Peyer's patch (tissue), 4 donors: ENCODE data around the gene NFS1. TPM values are rescaled to one million over a fixed set of nuclear protein-coding genes. Genes with fewer than 3 reads are reported as not detected.

ENCODE experiments used
- DNase-seq, 3 donors: peaks; one replicate each; pipeline ENCODE4 v3.0.0-alpha.2; 2017 to 2019
- H3K27ac ChIP-seq, 4 donors: fragments of 200-600 bp; sonication (generic); one replicate each; pipeline ENCODE4 v1.5.1; 2016 to 2019
- H3K27me3 ChIP-seq, 2 donors: fragments of 200-600 bp; sonication (generic); one replicate each; pipeline ENCODE4 v1.5.1; 2019
- H3K36me3 ChIP-seq, 3 donors: fragments of 200-600 bp; sonication (generic); one replicate each; pipeline ENCODE4 v1.5.1; 2016 to 2019
- H3K4me1 ChIP-seq, 4 donors: fragments of 200-600 bp; sonication (generic); one replicate each; pipeline ENCODE4 v1.5.1; 2016 to 2019
- H3K4me3 ChIP-seq, 4 donors: fragments of 200-600 bp; sonication (generic); 1 replicate in 3 of 4; 2 replicates in 1 of 4; pipeline ENCODE4 v1.5.1; 2016 to 2019; ENCODE audit warnings: mild to moderate bottlenecking in 1 of 4
- H3K9me3 ChIP-seq, 4 donors: fragments of 200-600 bp; sonication (generic); one replicate each; pipeline ENCODE4 v1.5.1; 2016 to 2019; ENCODE audit warnings: mild to moderate bottlenecking in 1 of 4
- POLR2A ChIP-seq, 2 donors: fragments of 450-650 bp; IDR thresholded peaks; one replicate each; pipeline ENCODE4 v1.5.1; 2017; ENCODE audit warnings: antibody characterized with exemption in 2 of 2, mild to moderate bottlenecking in 2 of 2, moderate library complexity in 2 of 2
- total RNA-seq, 4 donors: library from RNA; depleted of rRNA; stranded (reverse); fragments of >200 nt; gene quantifications; one replicate each; pipeline ENCODE4 v1.1.0, GENCODE V29; 2016
- TF ChIP-seq, protein P1 (sequence below), 6 experiments: fragments of 450-650 bp in 4 of 6; fragments of 200-600 bp in 2 of 6; sonication (generic) in 1 of 6; IDR thresholded peaks; one replicate each; pipeline ENCODE4 v1.5.1; 2017 to 2019; ENCODE audit warnings: antibody characterized with exemption in 6 of 6, mild to moderate bottlenecking in 3 of 6, moderate library complexity in 1 of 6

NFS1 gene
- total RNA-seq, 4 donors from 2014 or later = 29.2 to 62.2 (median 41.4) TPM

- Histone ChIP-seq H3K36me3 (peaks cover 0 to 67% (median 0%) of the 10 kb centered on the region in 3 donors), H3K27me3 (no peaks in the 10 kb centered on the region), H3K9me3 (no peaks in the 10 kb centered on the region), H3K4me1 (no peaks in the 10 kb centered on the region), H3K4me3 (no peak overlapping the region), H3K27ac (no peak overlapping the region)
- TF ChIP-seq, protein P1, sequence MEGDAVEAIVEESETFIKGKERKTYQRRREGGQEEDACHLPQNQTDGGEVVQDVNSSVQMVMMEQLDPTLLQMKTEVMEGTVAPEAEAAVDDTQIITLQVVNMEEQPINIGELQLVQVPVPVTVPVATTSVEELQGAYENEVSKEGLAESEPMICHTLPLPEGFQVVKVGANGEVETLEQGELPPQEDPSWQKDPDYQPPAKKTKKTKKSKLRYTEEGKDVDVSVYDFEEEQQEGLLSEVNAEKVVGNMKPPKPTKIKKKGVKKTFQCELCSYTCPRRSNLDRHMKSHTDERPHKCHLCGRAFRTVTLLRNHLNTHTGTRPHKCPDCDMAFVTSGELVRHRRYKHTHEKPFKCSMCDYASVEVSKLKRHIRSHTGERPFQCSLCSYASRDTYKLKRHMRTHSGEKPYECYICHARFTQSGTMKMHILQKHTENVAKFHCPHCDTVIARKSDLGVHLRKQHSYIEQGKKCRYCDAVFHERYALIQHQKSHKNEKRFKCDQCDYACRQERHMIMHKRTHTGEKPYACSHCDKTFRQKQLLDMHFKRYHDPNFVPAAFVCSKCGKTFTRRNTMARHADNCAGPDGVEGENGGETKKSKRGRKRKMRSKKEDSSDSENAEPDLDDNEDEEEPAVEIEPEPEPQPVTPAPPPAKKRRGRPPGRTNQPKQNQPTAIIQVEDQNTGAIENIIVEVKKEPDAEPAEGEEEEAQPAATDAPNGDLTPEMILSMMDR (IDR thresholded peaks at IDR 0.05) = no peak
- TF ChIP-seq POLR2A (IDR thresholded peaks at IDR 0.05) = no peak
- peak in 1 of 3 donors; percentile 21 for DNase-seq
Measured at GRCh38 chr20:35673884-35674283, 25.3 kb downstream of the NFS1 start.

- DNase-seq = peak in 1 of 3 donors; percentile 17
- H3K27ac ChIP-seq = no peak overlapping the region
- TF ChIP-seq POLR2A (IDR thresholded peaks at IDR 0.05) = no peak
- TF ChIP-seq, protein P1 (IDR thresholded peaks at IDR 0.05) = no peak
- H3K27me3 ChIP-seq = no peaks in the 10 kb centered on the region
- H3K9me3 ChIP-seq = no peaks in the 10 kb centered on the region
- no peaks in the 10 kb centered on the region for H3K4me1 ChIP-seq
- H3K4me3 ChIP-seq = no peak overlapping the region
- H3K36me3 ChIP-seq = peaks cover 0 to 62% (median 0%) of the 10 kb centered on the region in 3 donors
Measured at GRCh38 chr20:35669681-35670080, 29.5 kb downstream of the NFS1 start.

GRCh38 chr20:35669221-35669620 is 29.9 kb downstream of the NFS1 start:
- H3K27me3 ChIP-seq = no peaks in the 10 kb centered on the region
- no peaks in the 10 kb centered on the region for H3K9me3 ChIP-seq
- no peak overlapping the region for H3K27ac ChIP-seq
- TF ChIP-seq POLR2A (IDR thresholded peaks at IDR 0.05) = no peak
- TF ChIP-seq, protein P1 (IDR thresholded peaks at IDR 0.05) = no peak
- no peak for DNase-seq
- peaks cover 0 to 57% (median 0%) of the 10 kb centered on the region in 3 donors for H3K36me3 ChIP-seq
- H3K4me1 ChIP-seq = no peaks in the 10 kb centered on the region
- H3K4me3 ChIP-seq = no peak overlapping the region

DNA sequence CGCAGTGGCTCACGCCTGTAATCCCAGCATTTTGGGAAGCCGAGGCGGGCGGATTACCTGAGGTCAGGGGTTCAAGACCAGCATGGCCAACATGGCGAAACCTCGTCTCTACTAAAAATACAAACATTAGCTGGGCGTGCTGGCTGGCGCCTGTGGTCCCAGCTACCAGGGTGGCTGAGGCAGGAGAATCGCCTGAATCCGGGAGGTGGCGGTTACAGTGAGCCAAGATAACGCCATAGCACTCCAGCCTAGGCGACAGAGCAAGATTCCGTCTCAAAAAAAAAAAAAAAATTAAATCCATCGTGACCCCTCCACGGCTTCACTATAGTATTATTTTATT is 33.2 kb downstream of the NFS1 start:
- no peaks in the 10 kb centered on the region for H3K9me3 ChIP-seq
- H3K27ac ChIP-seq = no peak overlapping the region
- TF ChIP-seq POLR2A (IDR thresholded peaks at IDR 0.05) = no peak
- TF ChIP-seq, protein P1 (IDR thresholded peaks at IDR 0.05) = no peak
- no peak for DNase-seq
- no peak overlapping the region for H3K4me3 ChIP-seq
- peaks cover 0 to 26% (median 0%) of the 10 kb centered on the region in 3 donors for H3K36me3 ChIP-seq
- H3K27me3 ChIP-seq = no peaks in the 10 kb centered on the region
- H3K4me1 ChIP-seq = peaks cover 0 to 24% (median 9%) of the 10 kb centered on the region in 4 donors

GRCh38 chr20:35664466-35665206 is 34.5 kb downstream of the NFS1 start, which contains the start of the genes CPNE1 and RBM12:
Gene CPNE1, minus strand, starts transcription at chr20:35664900. Its CDS starts 31,977 bp downstream, at chr20:35632923.
Gene RBM12, minus strand, starts transcription at chr20:35664900. Its CDS starts 9,578 bp downstream, at chr20:35655322.
- H3K4me1 ChIP-seq = peaks cover 0 to 35% (median 9%) of the 10 kb centered on the region in 4 donors
- peak; percentile 86 to 96 (median 96) for DNase-seq
- no peaks in the 10 kb centered on the region for H3K9me3 ChIP-seq
- peaks cover 0 to 13% (median 0%) of the 10 kb centered on the region in 3 donors for H3K36me3 ChIP-seq
- H3K4me3 ChIP-seq = peak within 1 kb of the TSS; percentile 47 to 77 (median 71)
- TF ChIP-seq, protein P1 (IDR thresholded peaks at IDR 0.05) = peak in 1 of 6 experiments; percentile 10
- TF ChIP-seq POLR2A (IDR thresholded peaks at IDR 0.05) = peak; percentile 74 to 90
- peak within 1 kb of the TSS; percentile 89 to 97 (median 96) for H3K27ac ChIP-seq
- H3K27me3 ChIP-seq = no peaks in the 10 kb centered on the region
